Tibial nerve (tissue), 4 donors: ENCODE data around the gene PIP5KL1. TPM values are rescaled to one million over a fixed set of nuclear protein-coding genes. Genes with fewer than 3 reads are reported as not detected.
A peak's percentile ranks its signal among the peaks of the same experiment; 100 is the strongest.

ENCODE experiments used
- DNase-seq, 2 donors: peaks; one replicate each; pipeline ENCODE4 v3.0.0-alpha.2; 2019; ENCODE audit warnings: low spot score in 2 of 2
- H3K27ac ChIP-seq, 4 donors: fragments of 200-600 bp; sonication (generic) in 3 of 4; one replicate each; pipeline ENCODE4 v1.5.1; 2017 to 2019; ENCODE audit warnings: mild to moderate bottlenecking in 1 of 4
- H3K27me3 ChIP-seq, 2 donors: fragments of 200-600 bp; sonication (generic) in 1 of 2; one replicate each; pipeline versions ENCODE4 v1.5.1 to v1.6.0; 2017 to 2019
- H3K36me3 ChIP-seq, 3 donors: fragments of 200-600 bp; sonication (generic); one replicate each; pipeline ENCODE4 v1.5.1; 2018 to 2019
- H3K4me1 ChIP-seq, 4 donors: fragments of 200-600 bp; sonication (generic) in 3 of 4; one replicate each; pipeline ENCODE4 v1.5.1; 2017 to 2019
- H3K4me3 ChIP-seq, 4 donors: fragments of 200-600 bp; sonication (generic) in 3 of 4; one replicate each; pipeline ENCODE4 v1.5.1; 2017 to 2019; ENCODE audit warnings: mild to moderate bottlenecking in 1 of 4, moderate library complexity in 1 of 4
- H3K9me3 ChIP-seq, 4 donors: fragments of 200-600 bp; sonication (generic) in 3 of 4; one replicate each; pipeline ENCODE4 v1.5.1; 2017 to 2019
- EP300 ChIP-seq, 2 donors: sonication (generic); formaldehyde crosslinking; IDR thresholded peaks; one replicate each; pipeline ENCODE4 v1.6.1; 2017; ENCODE audit warnings: antibody characterized with exemption in 2 of 2, mild to moderate bottlenecking in 1 of 2
- POLR2A ChIP-seq, 2 donors: fragments of 450-650 bp; IDR thresholded peaks; one replicate each; pipeline ENCODE4 v1.6.1; 2017; ENCODE audit warnings: antibody characterized with exemption in 2 of 2, mild to moderate bottlenecking in 2 of 2, moderate library complexity in 2 of 2
- WGBS, 2 donors: methylation state at CpG; one replicate each; pipeline ENCODE4 v1.1.5; 2018; 5-methylcytosine and 5-hydroxymethylcytosine counted together
- total RNA-seq, 4 donors: library from RNA; depleted of rRNA; stranded (reverse); fragments of >200 nt; gene quantifications; one replicate each; pipeline ENCODE4 v1.1.0, GENCODE V29; 2016
- TF ChIP-seq, protein P1 (sequence below), 5 experiments: fragments of 200-600 bp in 3 of 5; fragments of 450-650 bp in 2 of 5; sonication (generic) in 3 of 5; IDR thresholded peaks; one replicate each; pipeline ENCODE4 v1.5.1; 2016 to 2019; ENCODE audit warnings: antibody characterized with exemption in 5 of 5, mild to moderate bottlenecking in 3 of 5, moderate library complexity in 2 of 5

PIP5KL1 gene
- total RNA-seq, 4 donors from 2014 or later: 0.59 TPM; not detected in 3

DNA sequence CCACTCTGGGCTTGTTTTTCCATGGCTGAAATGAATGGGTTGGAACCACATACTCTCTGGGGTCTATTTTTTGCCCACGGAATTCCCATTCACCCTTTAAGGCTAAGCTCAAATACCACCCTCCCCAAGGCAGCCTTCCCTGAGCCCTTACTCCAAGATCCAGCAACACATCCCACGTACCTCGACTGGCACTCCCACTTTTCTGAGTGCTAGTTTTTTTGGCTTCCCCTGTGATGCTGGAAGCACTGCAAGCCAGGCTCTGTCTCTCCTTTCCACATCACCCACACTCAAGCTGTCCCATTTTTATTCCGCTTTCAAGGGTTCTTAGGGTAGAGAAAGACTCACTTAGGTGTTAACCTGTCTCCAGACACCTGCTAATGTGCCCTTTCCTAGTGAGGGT lies 37.2 kb downstream of the PIP5KL1 start:
- H3K27ac ChIP-seq: no peak overlapping the region
- TF ChIP-seq, protein P1, sequence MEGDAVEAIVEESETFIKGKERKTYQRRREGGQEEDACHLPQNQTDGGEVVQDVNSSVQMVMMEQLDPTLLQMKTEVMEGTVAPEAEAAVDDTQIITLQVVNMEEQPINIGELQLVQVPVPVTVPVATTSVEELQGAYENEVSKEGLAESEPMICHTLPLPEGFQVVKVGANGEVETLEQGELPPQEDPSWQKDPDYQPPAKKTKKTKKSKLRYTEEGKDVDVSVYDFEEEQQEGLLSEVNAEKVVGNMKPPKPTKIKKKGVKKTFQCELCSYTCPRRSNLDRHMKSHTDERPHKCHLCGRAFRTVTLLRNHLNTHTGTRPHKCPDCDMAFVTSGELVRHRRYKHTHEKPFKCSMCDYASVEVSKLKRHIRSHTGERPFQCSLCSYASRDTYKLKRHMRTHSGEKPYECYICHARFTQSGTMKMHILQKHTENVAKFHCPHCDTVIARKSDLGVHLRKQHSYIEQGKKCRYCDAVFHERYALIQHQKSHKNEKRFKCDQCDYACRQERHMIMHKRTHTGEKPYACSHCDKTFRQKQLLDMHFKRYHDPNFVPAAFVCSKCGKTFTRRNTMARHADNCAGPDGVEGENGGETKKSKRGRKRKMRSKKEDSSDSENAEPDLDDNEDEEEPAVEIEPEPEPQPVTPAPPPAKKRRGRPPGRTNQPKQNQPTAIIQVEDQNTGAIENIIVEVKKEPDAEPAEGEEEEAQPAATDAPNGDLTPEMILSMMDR (IDR thresholded peaks at IDR 0.05): no peak
- TF ChIP-seq EP300 (IDR thresholded peaks at IDR 0.05) (no peak), POLR2A (IDR thresholded peaks at IDR 0.05) (no peak)
- DNase-seq: no peak
- no peaks in the 10 kb centered on the region for H3K27me3 ChIP-seq
- no peak overlapping the region for H3K4me3 ChIP-seq
- peaks cover 0 to 31% (median 20%) of the 10 kb centered on the region in 4 donors for H3K4me1 ChIP-seq
- WGBS, 2 donors: 95 to 96% methylated on average over 4 of the region's 4 CpGs
- peaks cover 5 to 80% (median 35%) of the 10 kb centered on the region in 3 donors for H3K36me3 ChIP-seq
- H3K9me3 ChIP-seq: peaks cover 0 to 13% (median 0%) of the 10 kb centered on the region in 4 donors

DNA sequence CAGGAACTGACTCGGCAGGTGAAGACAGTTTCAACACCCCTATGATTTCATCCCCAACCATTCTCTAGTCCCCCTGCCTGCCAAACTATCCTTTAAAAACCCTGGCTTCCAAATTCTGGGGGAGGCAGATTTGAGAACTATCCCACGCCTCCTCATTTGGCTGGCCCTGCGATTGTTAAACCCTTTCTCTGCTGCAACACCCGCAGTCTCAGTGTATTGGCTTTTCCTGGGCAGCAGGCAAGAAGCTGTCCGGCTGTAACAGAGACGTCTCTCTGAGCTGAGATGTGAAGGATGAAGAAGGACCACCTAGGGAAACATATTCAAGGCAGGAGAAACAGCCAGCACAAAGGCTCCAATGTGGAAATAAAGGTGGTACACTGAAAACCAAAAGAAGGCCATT lies 37.7 kb downstream of the PIP5KL1 start:
- Histone ChIP-seq H3K27me3 (no peaks in the 10 kb centered on the region), H3K4me1 (peaks cover 0 to 29% (median 16%) of the 10 kb centered on the region in 4 donors), H3K27ac (no peak overlapping the region), H3K36me3 (peaks cover 5 to 85% (median 35%) of the 10 kb centered on the region in 3 donors), H3K4me3 (no peak overlapping the region), H3K9me3 (peaks cover 0 to 13% (median 0%) of the 10 kb centered on the region in 4 donors)
- no peak for DNase-seq
- WGBS, 2 donors: 93 to 96% methylated on average over 6 of the region's 6 CpGs
- TF ChIP-seq, protein P1 (IDR thresholded peaks at IDR 0.05): no peak
- no peak for TF ChIP-seq POLR2A (IDR thresholded peaks at IDR 0.05)
- TF ChIP-seq EP300 (IDR thresholded peaks at IDR 0.05): no peak

DNA sequence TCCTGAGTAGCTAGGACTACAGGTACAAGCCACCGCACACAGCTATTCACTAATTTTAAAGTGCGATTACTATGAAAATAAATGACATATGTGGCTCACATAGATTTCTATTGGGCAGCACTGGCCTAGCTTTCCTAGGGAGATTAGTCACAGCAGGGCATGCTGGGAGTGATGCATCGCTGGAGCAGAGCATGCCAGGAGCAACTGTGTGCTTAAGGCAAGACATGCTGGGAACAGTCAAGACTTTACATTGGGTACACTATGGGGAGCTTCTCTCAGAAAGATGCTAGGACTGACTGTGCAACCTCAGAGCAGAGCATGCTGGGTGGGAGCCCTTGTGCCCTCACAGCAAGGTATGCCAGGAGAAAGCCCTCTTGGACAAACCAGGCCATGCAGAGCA lies 40.5 kb downstream of the PIP5KL1 start:
- DNase-seq: no peak
- TF ChIP-seq, protein P1 (IDR thresholded peaks at IDR 0.05): no peak
- Histone ChIP-seq H3K27ac (no peak overlapping the region), H3K9me3 (peaks cover 0 to 13% (median 0%) of the 10 kb centered on the region in 4 donors), H3K4me1 (peaks cover 0 to 20% (median 12%) of the 10 kb centered on the region in 4 donors), H3K36me3 (peaks cover 9 to 100% (median 50%) of the 10 kb centered on the region in 3 donors), H3K27me3 (no peaks in the 10 kb centered on the region), H3K4me3 (no peak overlapping the region)
- WGBS, 2 donors: 94 to 98% methylated on average over 3 of the region's 3 CpGs

DNA sequence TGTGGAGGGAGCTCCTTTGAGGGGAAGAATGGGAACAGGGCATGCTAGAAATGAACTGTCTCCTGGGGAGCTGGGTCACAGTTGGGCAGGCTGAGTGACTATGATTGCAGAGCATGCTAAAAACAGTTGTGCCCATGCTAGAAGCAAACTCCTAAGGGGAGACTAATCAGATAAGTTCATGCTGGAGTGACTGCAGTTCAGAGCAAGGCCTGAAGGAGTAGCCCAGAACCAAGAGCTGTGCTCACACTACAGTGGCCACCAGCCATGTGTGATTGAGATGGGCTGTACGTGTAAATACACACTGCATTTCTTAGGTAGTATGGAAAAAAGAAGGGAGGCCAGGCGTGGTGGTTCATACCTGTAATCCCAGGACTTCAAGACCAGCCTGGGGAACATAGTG lies 42.8 kb downstream of the PIP5KL1 start:
- WGBS, 2 donors: 66 to 76% methylated on average over 2 of the region's 2 CpGs
- Histone ChIP-seq H3K27me3 (no peaks in the 10 kb centered on the region), H3K4me1 (peaks cover 0 to 35% (median 14%) of the 10 kb centered on the region in 4 donors), H3K9me3 (peaks cover 0 to under 1% (median 0%) of the 10 kb centered on the region in 4 donors), H3K4me3 (no peak overlapping the region), H3K27ac (peak overlapping the region in 1 of 4 donors; percentile 11), H3K36me3 (peaks cover 9 to 96% (median 28%) of the 10 kb centered on the region in 3 donors)
- DNase-seq: no peak
- TF ChIP-seq EP300 (IDR thresholded peaks at IDR 0.05) (no peak), POLR2A (IDR thresholded peaks at IDR 0.05) (no peak)
- TF ChIP-seq, protein P1 (IDR thresholded peaks at IDR 0.05): no peak

DNA sequence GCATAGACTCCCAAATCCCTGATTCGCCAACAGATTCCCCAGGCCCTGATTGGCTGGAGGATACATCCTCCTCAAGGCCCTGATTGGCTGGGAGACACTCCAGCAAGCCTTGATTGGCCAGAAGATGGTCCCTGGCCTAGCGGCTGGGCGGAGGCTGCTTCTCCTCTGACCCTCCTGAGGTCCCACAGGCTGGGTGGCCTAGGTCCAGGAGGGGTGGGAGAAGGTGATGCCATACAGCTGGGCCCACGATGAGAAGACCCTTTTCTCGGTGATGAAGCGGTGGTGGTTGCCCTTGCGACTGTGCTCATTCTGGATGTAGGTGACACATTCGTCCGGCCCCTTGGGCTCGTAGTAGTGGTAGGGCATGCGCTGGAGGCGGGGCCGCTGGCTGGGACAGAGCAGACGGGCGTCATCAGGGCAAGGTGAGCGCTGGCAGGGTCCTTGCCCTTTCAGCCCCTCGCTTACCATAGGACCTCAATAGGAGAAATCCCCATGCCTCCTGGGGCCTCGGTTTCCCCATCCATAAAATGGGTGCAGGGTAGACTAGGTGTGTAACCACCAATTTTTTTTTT lies 44.1 kb downstream of the PIP5KL1 start:
- no peak for TF ChIP-seq EP300 (IDR thresholded peaks at IDR 0.05)
- TF ChIP-seq POLR2A (IDR thresholded peaks at IDR 0.05): no peak
- TF ChIP-seq, protein P1 (IDR thresholded peaks at IDR 0.05): no peak
- WGBS, 2 donors: 95 to 97% methylated on average over 15 to 18 of the region's 18 CpGs
- peaks cover 0 to 35% (median 14%) of the 10 kb centered on the region in 4 donors for H3K4me1 ChIP-seq
- H3K27ac ChIP-seq: peak overlapping the region in 2 of 4 donors; percentile 63 to 76
- H3K27me3 ChIP-seq: no peaks in the 10 kb centered on the region
- peaks cover 9 to 90% (median 27%) of the 10 kb centered on the region in 3 donors for H3K36me3 ChIP-seq
- no peak overlapping the region for H3K4me3 ChIP-seq
- no peaks in the 10 kb centered on the region for H3K9me3 ChIP-seq
- no peak for DNase-seq
